Stimulated activated CD8-positive, alpha-beta memory T cell treated with anti-CD3 and anti-CD28 coated beads, Interleukin-4, amount 100 ng/mL, for 1 hour (primary cell): ENCODE measurements around the gene ROBO1.

ENCODE experiments used
- DNase-seq, 2 donors: peaks; one replicate each; pipeline ENCODE4 v3.0.0-alpha.2; 2020; ENCODE audit warnings: low read depth in 2 of 2, low spot score in 1 of 2

Gene ROBO1

GRCh38 chr3:78820542-78820941 lies 947.3 kb downstream of the ROBO1 start:
- DNase-seq = no peak

DNA sequence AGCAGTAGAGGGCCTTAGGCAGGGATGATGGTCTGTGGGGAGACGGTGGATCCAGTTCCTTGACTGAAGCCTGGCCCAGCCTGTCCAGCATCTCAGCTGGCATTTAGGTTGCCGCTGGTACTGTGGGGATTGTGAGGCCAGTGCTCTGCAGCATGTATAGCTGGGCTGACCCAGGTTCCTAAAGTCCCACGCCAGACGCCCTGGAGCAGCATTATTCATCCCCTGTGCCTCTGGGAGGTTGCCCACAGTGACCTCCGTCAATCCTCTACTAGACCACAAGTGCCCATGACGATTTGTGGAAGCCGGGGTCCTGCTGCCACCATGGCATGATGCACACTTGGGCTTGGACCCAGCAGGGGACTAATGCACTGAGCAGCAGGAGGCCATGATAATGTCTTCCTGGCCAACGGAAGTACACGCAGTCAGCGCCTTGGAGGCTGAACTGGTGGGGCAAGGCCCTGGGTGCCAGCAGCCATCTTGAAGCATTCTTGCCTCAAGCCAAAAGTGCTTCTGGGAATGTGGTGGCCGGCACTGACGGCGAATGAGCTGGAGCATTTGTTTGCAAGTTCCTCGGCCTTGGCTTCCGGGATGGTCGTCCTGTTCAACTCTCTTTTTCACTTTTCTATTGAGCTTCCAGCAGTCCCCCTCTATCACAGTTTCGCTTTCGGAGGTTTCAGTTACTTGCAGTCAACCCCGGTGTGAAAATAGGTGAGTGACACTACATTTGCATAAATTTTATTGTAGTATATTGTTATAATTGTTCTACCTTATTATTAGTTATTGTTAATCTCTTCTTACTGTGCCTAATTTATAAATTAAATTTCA lies 949.4 kb downstream of the ROBO1 start:
- DNase-seq = no peak

DNA sequence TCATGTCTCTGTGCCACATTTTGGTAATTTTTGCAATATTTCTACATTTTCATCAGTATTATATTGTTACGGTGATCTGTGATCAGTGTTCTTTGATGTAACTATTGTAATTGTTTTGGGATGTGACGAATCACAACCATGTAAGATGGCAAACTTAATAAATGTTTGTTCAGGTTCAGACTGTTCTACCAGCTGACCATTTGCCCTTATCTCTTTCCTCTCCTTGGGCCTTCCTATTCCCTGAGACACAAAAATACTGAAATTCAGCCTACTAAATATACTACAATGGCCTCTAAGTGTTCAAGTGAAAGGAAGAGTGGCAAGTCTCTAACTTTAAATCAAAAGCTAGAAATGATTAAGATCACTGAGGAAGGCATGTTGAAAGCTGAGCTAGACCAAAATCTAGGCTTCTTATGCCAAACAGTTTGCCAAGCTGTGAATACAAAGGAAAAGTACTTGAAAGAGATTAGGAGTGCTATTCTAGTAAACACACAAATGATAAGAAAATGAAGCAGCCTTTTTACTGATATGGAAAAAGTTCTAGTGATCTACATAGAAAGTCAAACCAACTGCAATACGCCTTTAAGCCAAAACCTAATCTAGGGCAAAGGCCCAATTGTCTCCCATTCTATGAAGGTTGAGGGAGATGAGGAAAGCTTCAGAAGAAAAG lies 952.8 kb downstream of the ROBO1 start:
- DNase-seq = no peak

DNA sequence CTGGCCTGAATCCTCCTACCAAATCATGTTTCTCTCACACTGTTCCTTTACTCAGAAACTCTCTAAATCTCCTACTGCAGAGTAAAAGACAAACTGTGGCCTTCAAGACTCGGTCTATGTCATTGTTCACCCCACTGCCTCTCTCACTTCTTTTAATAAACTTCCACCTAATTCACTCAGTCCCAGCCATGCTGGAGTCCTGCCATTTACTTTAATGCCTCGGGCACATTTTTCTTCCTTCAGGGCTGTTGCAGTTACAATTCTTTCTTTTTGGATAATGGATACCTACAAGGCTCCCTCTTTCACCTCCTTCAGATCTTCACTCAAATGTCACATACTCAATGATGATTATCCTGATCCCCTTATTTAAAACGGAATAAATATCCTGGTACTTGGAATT lies 955.6 kb downstream of the ROBO1 start:
- no peak for DNase-seq

DNA sequence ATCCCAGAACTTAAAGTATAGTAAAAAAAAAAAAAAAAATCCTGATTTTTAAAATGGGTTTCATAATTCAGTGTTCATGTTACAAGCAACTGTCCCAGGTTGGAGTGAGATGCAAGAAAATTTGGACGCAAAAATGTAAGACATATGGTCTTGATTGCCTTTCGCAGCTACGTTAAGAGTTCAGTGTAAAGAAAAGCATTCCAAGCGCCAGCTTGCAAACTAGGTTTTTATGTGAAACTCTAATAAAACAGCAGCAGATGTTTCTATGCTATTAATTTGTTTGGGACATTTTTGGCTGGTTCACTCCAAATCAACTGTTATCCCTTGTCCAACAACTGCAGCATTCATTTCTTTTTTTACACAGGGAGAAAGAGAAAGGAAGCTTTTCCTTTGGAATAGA lies 957.8 kb downstream of the ROBO1 start:
- no peak for DNase-seq

- DNase-seq = no peak
These were observed 963.4 kb downstream of the ROBO1 start for GRCh38 chr3:78804251-78805037.

- no peak for DNase-seq
These were observed 965.3 kb downstream of the ROBO1 start for GRCh38 chr3:78802562-78802930.

DNA sequence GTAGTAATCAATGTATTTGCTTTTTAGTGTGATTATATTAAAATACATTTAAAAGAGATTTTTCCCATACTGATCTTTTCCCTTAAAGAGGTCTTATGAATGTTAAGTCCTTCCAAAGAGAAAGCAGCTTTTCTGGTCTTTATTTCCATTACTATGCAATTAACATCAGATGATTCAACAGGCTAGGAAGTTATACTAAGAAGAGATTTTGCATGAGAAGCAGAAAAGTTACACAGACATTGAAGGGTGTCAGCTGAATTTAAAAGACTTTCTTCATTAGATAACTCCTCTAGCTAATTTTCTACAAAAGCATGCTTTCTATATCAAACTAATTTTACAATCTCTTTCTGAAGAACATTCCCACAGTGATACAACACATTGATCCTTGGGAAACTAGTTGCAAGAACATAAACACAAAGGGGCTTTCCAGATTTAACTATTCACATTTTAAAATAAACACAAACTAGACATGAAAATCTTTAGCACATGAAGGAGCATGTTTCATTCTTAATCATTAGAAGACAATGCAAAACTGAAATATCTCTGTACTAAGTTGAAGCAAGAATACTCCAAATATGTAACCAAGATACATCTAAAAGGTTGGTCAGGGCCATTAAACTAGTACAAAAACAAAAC lies 965.8 kb downstream of the ROBO1 start:
- no peak for DNase-seq

- no peak for DNase-seq
These were observed 968.1 kb downstream of the ROBO1 start for GRCh38 chr3:78799681-78800080.

GRCh38 chr3:78798266-78798832 lies 969.4 kb downstream of the ROBO1 start:
- no peak for DNase-seq

- DNase-seq = no peak
These were observed 973.4 kb downstream of the ROBO1 start for GRCh38 chr3:78794431-78794830.

- DNase-seq = no peak
These were observed 975.1 kb downstream of the ROBO1 start for GRCh38 chr3:78792733-78793132.

- DNase-seq = no peak
These were observed 975.6 kb downstream of the ROBO1 start for GRCh38 chr3:78792212-78792611.

DNA sequence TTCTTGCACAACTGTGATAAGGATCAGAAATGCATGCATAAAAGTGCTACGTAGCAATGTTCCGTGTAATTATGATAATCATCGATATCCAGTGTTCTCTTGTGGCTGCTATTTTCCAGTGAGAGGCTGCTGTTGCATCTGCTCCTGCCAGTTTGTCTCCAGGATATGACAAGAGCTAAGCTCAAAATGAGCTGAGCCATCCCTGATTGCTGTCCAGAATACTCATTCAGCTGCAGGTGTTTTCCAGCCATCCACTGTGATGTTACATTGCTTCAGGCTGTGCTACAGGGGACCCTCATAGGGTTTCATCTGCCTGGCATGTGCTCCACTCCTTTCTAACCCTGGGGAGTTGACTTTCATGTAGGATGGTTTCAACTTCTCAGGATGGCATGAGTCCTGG lies 976.0 kb downstream of the ROBO1 start:
- DNase-seq = no peak

DNA sequence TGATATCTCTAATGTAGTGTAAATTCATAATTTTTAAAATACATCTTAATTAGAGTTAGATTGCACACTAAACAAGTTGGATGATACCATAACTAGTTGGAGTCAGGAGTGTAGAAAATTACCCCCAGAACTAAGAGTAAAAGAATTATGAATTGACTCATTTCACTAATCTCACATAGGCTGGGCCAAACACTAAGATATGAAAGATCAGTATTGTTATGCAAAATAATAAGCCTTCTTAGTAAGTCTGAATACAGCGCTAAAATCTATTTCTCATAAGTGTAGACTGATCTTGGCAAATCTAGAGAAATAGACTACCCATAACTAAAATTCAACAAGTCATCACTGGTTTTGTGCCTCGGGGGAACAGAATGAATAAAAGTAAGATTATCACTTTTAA lies 979.0 kb downstream of the ROBO1 start:
- no peak for DNase-seq

- DNase-seq = no peak
These were observed 982.8 kb downstream of the ROBO1 start for GRCh38 chr3:78785004-78785403.

- DNase-seq = no peak
These were observed 986.4 kb downstream of the ROBO1 start for GRCh38 chr3:78781351-78781750.

GRCh38 chr3:78765671-78766485 lies 1001.9 kb downstream of the ROBO1 start:
- no peak for DNase-seq

GRCh38 chr3:78764634-78765033 lies 1003.2 kb downstream of the ROBO1 start:
- DNase-seq = no peak

GRCh38 chr3:78762121-78762520 lies 1005.7 kb downstream of the ROBO1 start:
- DNase-seq = no peak
